Activated naive CD8-positive, alpha-beta T cell (primary cell): ENCODE data around the gene CRYBA1.
"Not testable (repeated sequence)": the region's sequence is repeated elsewhere in the genome, so short reads cannot be mapped to it uniquely, and the experiment has no call there.

Source experiments
- H3K27ac Mint-ChIP-seq: one replicate; pipeline ENCODE4 v1.8.0; 2021; ENCODE audit warnings: mixed read lengths
- H3K27me3 Mint-ChIP-seq: one replicate; pipeline ENCODE4 v1.8.0; 2021; ENCODE audit warnings: mixed read lengths
- H3K36me3 Mint-ChIP-seq: one replicate; pipeline ENCODE4 v1.8.0; 2021; ENCODE audit warnings: mixed read lengths
- H3K4me1 Mint-ChIP-seq: one replicate; pipeline ENCODE4 v1.8.0; 2021; ENCODE audit warnings: low read depth, mixed read lengths
- H3K4me3 Mint-ChIP-seq: one replicate; pipeline ENCODE4 v1.8.0; 2021; ENCODE audit warnings: mild to moderate bottlenecking, mixed read lengths
- H3K9me3 Mint-ChIP-seq: one replicate; pipeline ENCODE4 v1.8.0; 2021; ENCODE audit warnings: low read depth, mixed read lengths

CRYBA1 gene, protein sequence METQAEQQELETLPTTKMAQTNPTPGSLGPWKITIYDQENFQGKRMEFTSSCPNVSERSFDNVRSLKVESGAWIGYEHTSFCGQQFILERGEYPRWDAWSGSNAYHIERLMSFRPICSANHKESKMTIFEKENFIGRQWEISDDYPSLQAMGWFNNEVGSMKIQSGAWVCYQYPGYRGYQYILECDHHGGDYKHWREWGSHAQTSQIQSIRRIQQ

DNA sequence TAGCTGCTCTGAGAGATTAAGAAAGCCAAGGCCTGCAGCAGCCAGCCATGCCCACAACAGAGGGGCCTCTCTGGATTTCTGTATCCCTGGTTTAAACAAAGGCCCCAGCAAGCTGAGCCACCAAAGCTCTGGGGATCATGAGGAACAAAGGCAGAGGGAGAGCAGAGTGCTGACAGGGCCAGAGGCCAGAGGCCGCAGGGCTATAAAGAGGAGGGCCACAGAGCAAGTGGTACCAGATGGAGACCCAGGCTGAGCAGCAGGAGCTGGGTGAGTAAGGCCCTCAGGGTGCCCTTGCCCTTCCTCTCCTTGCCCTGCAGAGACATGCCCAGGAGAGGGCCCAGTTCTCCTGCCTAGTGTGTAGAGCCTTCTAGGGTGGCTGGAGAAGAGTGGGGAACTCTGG, at the start of gene CRYBA1:
CRYBA1 (plus strand) TSS at position 232 of the 400 bp plus-strand sequence; CDS start at position 237, 5 bp downstream.
- Mint-ChIP-seq H3K36me3 (no peaks in the 10 kb centered on the region), H3K27ac (no peak within 1 kb of the TSS), H3K27me3 (no peaks in the 10 kb centered on the region), H3K4me1 (no peaks in the 10 kb centered on the region), H3K4me3 (no peak within 1 kb of the TSS), H3K9me3 (no peaks in the 10 kb centered on the region)

DNA sequence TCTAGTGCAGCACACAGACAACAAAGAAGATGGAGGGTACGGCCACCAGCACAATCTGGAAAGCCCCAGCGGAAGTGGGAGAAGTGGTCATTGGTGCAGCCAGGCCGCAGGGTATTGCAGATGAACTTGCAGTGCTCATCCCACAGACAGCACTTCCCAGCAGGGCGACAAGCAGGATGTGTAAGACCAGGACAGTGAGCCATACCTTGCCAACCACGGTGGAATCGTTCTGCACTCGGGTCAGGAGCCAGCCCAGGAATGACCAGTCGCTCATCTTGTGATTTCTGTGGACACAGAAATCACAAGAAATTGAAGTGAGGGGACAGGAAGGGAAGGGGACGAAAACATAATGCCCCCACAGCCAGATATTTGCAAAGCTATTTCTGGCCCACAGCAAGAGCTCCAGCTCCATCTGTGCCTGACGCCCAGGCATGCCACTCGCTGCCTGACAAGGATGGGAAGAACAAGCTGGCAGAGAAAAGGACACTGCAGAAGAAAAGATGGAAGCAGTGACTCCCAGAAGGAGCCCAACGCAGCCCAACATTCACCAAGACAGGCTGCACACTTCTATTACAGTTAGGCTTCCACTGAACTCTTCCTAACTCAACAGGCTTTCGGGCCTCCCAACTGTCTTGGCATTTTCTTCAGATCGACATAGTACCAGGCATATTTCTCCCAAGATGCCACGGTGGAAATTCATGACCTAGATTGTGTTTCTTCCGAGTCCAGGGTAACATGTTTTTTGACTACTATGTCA, 49.0 kb upstream of the CRYBA1 start:
- Mint-ChIP-seq H3K27ac (no peak overlapping the region), H3K27me3 (peaks cover 9% of the 10 kb centered on the region), H3K4me1 (peaks cover 5% of the 10 kb centered on the region), H3K9me3 (no peaks in the 10 kb centered on the region), H3K4me3 (no peak overlapping the region), H3K36me3 (no peaks in the 10 kb centered on the region)

DNA sequence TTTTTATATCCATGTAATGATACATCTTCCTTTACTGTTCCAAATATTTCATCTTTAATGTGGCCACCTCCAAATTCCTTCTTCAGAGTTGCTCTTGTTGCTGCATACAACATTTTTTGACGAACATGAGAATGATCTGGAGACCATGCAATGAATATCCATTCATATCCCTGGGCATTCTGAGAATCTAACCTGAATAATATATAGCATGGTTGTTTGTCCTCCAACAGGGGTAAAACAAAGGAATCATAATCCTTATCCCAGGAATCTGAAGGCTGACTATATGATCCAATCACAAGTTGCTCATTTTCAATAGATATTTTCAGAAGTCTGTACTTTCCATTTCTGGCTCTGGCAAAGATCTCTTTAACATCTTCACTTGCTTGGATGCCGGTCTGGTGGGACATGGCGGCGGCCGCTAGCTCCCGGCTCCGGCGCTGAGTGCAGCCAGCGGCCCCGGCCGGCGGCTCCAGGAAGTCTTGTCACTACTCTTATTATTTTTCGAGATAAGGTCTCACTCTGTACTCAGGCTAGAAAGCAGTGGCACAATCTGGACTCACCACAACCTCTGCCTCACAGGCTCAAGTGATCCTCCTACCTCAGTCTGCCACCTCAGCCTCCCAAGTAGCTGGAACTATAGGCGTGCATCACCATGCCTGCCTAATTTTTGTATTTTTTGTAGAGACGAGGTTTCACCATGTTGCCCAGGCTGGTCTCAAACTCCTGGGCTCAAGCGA, 42.4 kb upstream of the CRYBA1 start:
- H3K4me3 Mint-ChIP-seq, H3K4me1 Mint-ChIP-seq, H3K27me3 Mint-ChIP-seq, H3K36me3 Mint-ChIP-seq, H3K9me3 Mint-ChIP-seq, H3K27ac Mint-ChIP-seq: not testable (repeated sequence)

DNA sequence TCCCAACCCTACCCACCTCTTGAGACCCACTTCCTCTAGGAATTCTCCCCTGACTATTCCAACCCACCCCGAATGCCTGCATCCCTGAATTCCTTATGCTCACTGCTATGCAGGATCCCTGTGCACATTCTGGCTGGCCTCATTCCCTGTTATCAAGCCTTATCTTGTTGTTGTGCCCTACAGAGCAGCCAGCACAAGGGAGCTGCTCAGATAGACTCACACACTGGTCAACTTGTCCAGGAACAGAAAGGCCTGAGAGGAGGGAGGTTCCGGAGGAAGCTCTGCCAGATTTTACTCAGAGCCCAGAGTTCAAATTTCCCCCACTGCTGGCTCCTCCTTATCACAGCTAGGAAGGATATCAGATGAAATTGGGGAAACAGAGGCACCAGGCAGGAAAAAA, 41.6 kb upstream of the CRYBA1 start:
- H3K36me3 Mint-ChIP-seq, result no peaks in the 10 kb centered on the region
- no peaks in the 10 kb centered on the region for H3K4me1 Mint-ChIP-seq
- H3K4me3 Mint-ChIP-seq, result no peak overlapping the region
- no peaks in the 10 kb centered on the region for H3K9me3 Mint-ChIP-seq
- no peak overlapping the region for H3K27ac Mint-ChIP-seq
- peaks cover 4% of the 10 kb centered on the region for H3K27me3 Mint-ChIP-seq

DNA sequence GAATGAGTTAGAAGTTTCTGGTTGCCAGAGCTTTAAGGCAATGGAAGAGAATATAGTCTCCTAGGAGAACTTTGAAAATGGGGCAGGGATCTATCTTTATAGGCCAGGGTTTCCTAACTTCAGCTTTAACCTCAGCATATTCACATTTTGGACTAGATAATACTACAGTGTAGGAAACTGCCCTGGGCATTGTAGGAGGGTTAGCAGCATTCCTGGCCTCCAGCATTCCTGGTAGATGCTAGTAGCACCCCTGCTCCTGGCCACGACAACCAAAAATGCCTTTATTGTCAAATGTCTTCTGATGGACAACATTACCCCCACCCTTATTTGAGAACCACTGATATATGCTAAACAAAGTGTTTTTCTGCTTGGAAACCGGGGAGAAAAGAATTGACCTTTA, 38.7 kb upstream of the CRYBA1 start:
- H3K27me3 Mint-ChIP-seq, result no peaks in the 10 kb centered on the region
- H3K4me3 Mint-ChIP-seq, result no peak overlapping the region
- no peaks in the 10 kb centered on the region for H3K9me3 Mint-ChIP-seq
- H3K4me1 Mint-ChIP-seq, result no peaks in the 10 kb centered on the region
- no peak overlapping the region for H3K27ac Mint-ChIP-seq
- no peaks in the 10 kb centered on the region for H3K36me3 Mint-ChIP-seq

DNA sequence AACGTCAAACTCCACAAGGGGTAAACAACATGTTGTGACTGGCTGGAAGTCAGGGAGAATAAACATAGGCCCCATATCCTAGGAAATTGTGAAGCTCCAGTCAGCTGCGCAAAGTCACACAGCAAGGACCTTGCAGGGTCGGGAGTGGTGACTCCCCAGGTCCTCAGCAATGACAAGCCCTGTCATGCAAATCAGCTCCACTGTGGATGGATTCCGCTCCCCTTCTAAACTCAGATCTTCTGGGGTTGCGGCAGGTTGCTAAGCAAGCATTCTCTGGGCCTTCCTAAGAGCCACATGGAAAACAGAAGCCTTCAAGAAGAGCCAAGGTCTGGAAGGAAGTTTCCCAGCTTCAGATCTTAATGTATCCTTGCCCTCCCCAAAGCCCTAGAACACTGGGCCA, 37.6 kb upstream of the CRYBA1 start:
- no peaks in the 10 kb centered on the region for H3K4me1 Mint-ChIP-seq
- H3K27ac Mint-ChIP-seq, result no peak overlapping the region
- no peak overlapping the region for H3K4me3 Mint-ChIP-seq
- H3K27me3 Mint-ChIP-seq, result no peaks in the 10 kb centered on the region
- no peaks in the 10 kb centered on the region for H3K9me3 Mint-ChIP-seq
- no peaks in the 10 kb centered on the region for H3K36me3 Mint-ChIP-seq

DNA sequence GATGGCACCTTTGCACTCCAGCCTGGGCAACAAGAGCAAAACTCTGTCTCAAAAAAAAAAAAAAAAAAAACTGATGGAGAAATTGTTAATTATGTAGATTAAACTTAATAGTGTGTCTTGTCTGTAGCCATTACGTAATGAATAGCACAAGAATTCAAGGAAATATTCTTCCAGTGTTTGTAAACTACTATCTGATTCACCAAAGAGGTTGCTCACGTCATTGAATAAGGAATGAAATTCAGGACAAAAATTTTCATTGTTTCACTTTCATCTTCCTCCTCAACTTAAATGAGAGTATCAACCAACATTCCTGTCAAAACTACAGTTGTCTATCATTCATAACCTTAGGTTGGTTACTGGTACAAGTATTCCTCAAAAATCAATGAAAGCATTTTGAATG, 35.8 kb upstream of the CRYBA1 start:
- Mint-ChIP-seq H3K4me3 (no peak overlapping the region), H3K4me1 (no peaks in the 10 kb centered on the region), H3K27ac (no peak overlapping the region), H3K9me3 (no peaks in the 10 kb centered on the region), H3K27me3 (no peaks in the 10 kb centered on the region), H3K36me3 (no peaks in the 10 kb centered on the region)

DNA sequence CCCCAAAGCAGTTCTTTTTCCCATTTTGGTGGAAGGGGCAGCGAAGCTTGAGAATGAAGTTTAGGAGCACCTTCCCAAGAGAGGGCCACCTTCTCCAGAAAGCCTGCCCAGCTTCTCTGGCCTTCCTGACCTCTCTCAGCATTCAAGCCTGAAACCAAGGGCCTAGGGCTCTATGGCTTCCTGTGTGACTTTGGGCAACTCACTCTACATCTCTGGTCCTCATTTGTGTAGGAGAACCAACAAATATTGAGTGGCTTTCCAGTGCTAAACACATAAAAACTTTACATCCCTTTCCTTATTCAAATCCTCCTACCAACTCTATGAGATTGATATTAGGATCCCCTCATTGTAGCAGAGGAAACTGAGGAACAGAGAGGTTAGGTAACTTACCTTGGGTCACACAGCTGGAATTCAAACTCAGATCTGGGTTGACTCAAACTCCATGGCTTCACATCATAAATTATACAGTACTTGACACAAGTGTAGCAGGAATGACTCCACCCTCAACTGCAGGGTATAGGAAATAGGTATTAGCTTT, 34.5 kb upstream of the CRYBA1 start:
- H3K4me3 Mint-ChIP-seq, result no peak overlapping the region
- H3K4me1 Mint-ChIP-seq, result no peaks in the 10 kb centered on the region
- no peaks in the 10 kb centered on the region for H3K9me3 Mint-ChIP-seq
- no peaks in the 10 kb centered on the region for H3K27me3 Mint-ChIP-seq
- H3K27ac Mint-ChIP-seq, result no peak overlapping the region
- no peaks in the 10 kb centered on the region for H3K36me3 Mint-ChIP-seq

DNA sequence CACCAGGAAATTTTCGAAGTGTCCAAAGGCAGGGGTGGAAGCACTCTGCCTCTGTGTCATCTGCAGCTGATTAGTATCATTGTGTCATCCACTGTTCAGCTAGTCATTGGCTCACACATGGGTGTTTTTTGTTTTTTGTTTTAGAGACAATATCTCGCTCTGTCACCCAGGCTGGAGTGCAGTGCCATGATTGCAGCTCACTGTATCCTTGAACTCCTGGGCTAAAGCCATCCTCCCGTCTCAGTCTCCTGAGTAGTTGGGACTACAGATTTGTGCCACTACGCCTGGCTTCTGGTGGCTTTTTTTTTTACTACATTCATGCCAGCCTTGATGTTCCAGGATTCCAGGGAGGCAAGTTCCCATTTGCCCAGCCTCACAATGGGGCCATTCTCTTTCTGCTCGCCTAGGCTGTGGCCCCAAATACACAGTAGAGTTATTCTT, 34.0 kb upstream of the CRYBA1 start:
- H3K4me3 Mint-ChIP-seq, result no peak overlapping the region
- no peaks in the 10 kb centered on the region for H3K9me3 Mint-ChIP-seq
- no peaks in the 10 kb centered on the region for H3K27me3 Mint-ChIP-seq
- H3K36me3 Mint-ChIP-seq, result no peaks in the 10 kb centered on the region
- H3K4me1 Mint-ChIP-seq, result no peaks in the 10 kb centered on the region
- H3K27ac Mint-ChIP-seq, result no peak overlapping the region

DNA sequence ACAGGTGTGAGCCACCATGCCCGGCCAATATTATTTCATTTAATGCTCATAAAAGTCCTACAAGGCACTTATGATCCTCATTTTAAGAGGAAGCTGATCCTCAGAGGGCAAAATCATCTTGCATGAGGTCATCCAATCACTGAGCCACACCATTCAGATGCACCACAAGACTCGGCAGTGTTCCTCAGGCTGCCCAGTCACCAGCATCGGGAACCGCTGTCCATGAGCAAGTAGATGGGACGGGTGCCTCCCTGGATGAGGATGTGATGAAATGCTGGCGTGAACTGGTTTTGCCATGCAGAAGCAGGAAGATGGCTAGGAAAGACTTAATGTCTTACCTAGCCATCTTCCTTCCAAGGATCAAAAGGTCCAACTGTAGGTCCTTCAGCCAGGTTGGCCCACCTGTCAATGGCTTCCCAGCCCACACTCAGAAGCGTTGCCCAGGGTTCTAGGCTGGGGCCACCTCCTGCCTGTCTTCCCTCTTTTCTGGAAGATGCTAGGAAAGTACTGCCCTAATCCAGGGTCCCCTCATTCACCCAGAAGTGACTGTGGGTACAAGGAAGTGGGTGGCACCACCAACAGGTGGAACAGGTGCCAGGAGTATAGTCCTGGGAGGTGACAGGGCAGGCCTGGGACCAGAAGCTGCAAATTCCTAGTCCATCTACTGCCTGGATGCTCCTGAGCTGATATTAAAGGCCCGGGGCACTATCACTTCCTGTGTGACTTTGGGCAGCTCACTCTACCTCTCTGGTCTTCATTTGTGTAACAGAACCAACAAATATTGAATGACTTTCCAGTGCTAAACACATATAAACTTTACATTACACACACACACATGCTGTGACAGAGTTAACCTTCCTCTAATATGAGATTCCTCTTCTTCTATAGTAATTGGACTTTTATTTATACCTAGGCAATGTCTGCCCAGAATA, 32.2 kb upstream of the CRYBA1 start:
- H3K9me3 Mint-ChIP-seq, result no peaks in the 10 kb centered on the region
- H3K36me3 Mint-ChIP-seq, result no peaks in the 10 kb centered on the region
- H3K27me3 Mint-ChIP-seq, result no peaks in the 10 kb centered on the region
- H3K27ac Mint-ChIP-seq, result no peak overlapping the region
- no peak overlapping the region for H3K4me3 Mint-ChIP-seq
- peaks cover 1% of the 10 kb centered on the region for H3K4me1 Mint-ChIP-seq

DNA sequence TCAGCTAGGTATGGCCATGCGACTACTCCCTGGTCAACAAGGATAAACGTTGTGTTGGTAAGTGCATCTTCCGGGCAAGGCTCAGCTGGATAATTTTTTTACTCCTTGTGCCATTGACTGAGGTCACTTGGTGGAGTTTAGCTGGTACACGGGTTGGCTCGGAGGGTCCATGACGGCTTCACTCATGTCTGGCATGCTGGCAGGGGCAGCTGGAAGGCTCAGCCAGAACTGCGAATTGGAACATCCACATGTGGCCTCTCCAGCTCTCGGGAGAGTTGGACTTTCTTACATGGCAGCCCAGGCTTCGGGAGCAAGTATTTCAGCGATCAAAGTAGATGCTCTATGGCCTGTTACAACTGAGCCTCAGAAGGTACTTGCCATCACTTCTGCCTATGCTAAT, 31.5 kb upstream of the CRYBA1 start:
- Mint-ChIP-seq H3K27me3 (no peaks in the 10 kb centered on the region), H3K27ac (no peak overlapping the region), H3K36me3 (no peaks in the 10 kb centered on the region), H3K4me1 (peaks cover 4% of the 10 kb centered on the region), H3K4me3 (no peak overlapping the region), H3K9me3 (no peaks in the 10 kb centered on the region)

DNA sequence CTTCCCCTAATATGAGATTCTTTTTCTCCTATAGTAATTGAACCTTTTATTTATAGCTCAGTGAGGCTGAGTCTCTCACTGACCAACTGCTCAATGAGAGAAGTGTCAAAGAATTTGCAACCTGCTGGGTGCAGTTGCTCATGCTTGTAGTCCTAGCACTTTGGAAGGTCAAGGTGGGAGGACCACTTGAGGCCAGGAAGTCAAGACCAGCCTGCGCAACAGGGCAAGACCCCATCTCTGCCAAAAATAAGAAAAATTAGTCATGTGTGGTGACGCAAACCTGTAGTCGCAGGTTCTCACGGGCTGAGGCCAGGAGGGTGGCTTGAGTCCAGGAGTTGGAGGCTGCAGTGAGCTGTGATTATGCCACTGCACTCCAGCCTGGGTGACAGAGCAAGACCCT, 30.9 kb upstream of the CRYBA1 start:
- no peaks in the 10 kb centered on the region for H3K36me3 Mint-ChIP-seq
- no peak overlapping the region for H3K27ac Mint-ChIP-seq
- H3K4me1 Mint-ChIP-seq, result peaks cover 4% of the 10 kb centered on the region

DNA sequence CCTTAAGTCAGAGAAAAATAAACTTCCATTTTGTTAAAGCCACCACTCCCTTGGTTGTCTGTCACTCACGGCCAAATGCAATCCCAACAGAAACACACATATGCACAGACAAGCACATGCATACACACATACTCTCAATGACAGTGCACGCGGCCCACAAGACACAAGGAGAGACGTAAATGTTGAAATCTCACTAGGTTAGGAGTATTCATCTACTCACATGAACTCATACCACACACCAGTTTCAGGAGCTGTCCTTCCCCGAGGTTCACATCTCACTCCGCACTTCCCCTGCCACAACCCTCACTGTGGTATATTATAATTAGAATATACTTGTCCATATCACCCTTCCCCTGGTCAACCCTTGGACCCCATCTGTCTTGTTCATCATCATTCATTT, 30.5 kb upstream of the CRYBA1 start:
- Mint-ChIP-seq H3K36me3 (no peaks in the 10 kb centered on the region), H3K4me1 (peaks cover 4% of the 10 kb centered on the region), H3K4me3 (no peak overlapping the region), H3K27me3 (no peaks in the 10 kb centered on the region), H3K9me3 (no peaks in the 10 kb centered on the region), H3K27ac (no peak overlapping the region)

More for the DNA sequence above, 30.9 kb upstream of the CRYBA1 start:
- Mint-ChIP-seq H3K4me3 (no peak overlapping the region), H3K27me3 (no peaks in the 10 kb centered on the region), H3K9me3 (no peaks in the 10 kb centered on the region)

DNA sequence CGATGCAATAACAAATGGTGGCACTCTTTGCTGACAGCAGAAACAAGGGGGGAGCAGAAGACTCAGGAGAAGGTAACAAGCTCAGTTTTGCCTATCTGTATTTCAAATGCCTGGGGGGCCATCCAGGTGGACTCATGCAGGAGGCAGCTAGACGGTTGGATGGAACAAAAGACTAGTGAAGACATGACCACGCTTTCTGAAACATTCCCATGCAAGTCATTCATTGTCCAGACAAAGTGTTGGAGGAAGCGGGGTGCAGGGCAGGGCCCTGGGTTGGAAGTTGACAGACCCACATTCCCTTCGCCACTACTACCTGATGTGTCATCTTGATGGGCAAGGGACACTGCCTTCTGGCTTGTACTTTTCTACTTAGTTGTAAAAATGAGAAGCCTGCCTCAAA, 29.8 kb upstream of the CRYBA1 start:
- Mint-ChIP-seq H3K4me3 (no peak overlapping the region), H3K27ac (no peak overlapping the region)

More for the DNA sequence above, 29.8 kb upstream of the CRYBA1 start:
- H3K4me1 Mint-ChIP-seq, result peaks cover 4% of the 10 kb centered on the region
- H3K27me3 Mint-ChIP-seq, result no peaks in the 10 kb centered on the region
- H3K9me3 Mint-ChIP-seq, result no peaks in the 10 kb centered on the region
- H3K36me3 Mint-ChIP-seq, result no peaks in the 10 kb centered on the region
